OCI-LY1 (cell line): Measurements from ENCODE around the gene CBL.

ENCODE experiments used
- H2AFZ ChIP-seq: fragments of 200-600 bp; sonication (generic), shearing (Covaris generic); 2 replicates; pipeline ENCODE4 v1.6.0; 2014; ENCODE audit warnings: antibody characterized with exemption, mild to moderate bottlenecking, low read length
- H3F3A ChIP-seq: fragments of 200-600 bp; sonication (generic), shearing (Covaris generic); 2 replicates; pipeline ENCODE4 v1.6.0; 2014; ENCODE audit warnings: mild to moderate bottlenecking, antibody characterized with exemption, low read length, moderate library complexity; ENCODE audit not compliant: insufficient read depth
- H3K27ac ChIP-seq: fragments of 200-600 bp; sonication (generic); 2 replicates; pipeline ENCODE4 v1.5.1; 2014; ENCODE audit warnings: low read length, mixed run types, mild to moderate bottlenecking, low read depth; ENCODE audit not compliant: poor library complexity, severe bottlenecking
- H3K27me3 ChIP-seq: fragments of 200-600 bp; sonication (generic); 2 replicates; pipeline ENCODE4 v1.6.0; 2014; ENCODE audit warnings: antibody characterized with exemption, mild to moderate bottlenecking, low read length, moderate library complexity; ENCODE audit not compliant: insufficient read depth
- H3K36me3 ChIP-seq: fragments of 200-600 bp; sonication (generic); 2 replicates; pipeline ENCODE4 v1.6.1; 2014; ENCODE audit warnings: mild to moderate bottlenecking, antibody characterized with exemption, low read length, moderate library complexity, mixed read lengths; ENCODE audit not compliant: insufficient read depth
- H3K4me1 ChIP-seq: fragments of 200-600 bp; sonication (generic); 2 replicates; pipeline ENCODE4 v1.5.1; 2014; ENCODE audit warnings: mild to moderate bottlenecking, low read length, moderate library complexity; ENCODE audit not compliant: insufficient read depth, severe bottlenecking
- H3K4me2 ChIP-seq: fragments of 200-600 bp; sonication (generic), shearing (Covaris generic); 2 replicates; pipeline ENCODE4 v1.6.1; 2014; ENCODE audit warnings: low read length
- H3K4me3 ChIP-seq: fragments of 200-600 bp; sonication (generic); 2 replicates; pipeline ENCODE4 v1.5.1; 2014; ENCODE audit warnings: low read length, low read depth, mild to moderate bottlenecking, mixed read lengths; ENCODE audit not compliant: poor library complexity, severe bottlenecking
- H3K79me2 ChIP-seq: fragments of 200-600 bp; shearing (Covaris generic); 2 replicates; pipeline ENCODE4 v1.6.1; 2016; ENCODE audit warnings: mixed run types, low read length, mixed read lengths; ENCODE audit not compliant: insufficient read depth
- H3K9ac ChIP-seq: fragments of 200-600 bp; sonication (generic), shearing (Covaris generic); 2 replicates; pipeline ENCODE4 v1.6.1; 2014; ENCODE audit warnings: mild to moderate bottlenecking, low read length, mixed read lengths
- H3K9me2 ChIP-seq: fragments of 200-600 bp; sonication (generic), shearing (Covaris generic); 2 replicates; pipeline ENCODE4 v1.6.1; 2014; ENCODE audit warnings: low read depth, mild to moderate bottlenecking, low read length, mixed read lengths
- H3K9me3 ChIP-seq: fragments of 200-600 bp; shearing (Covaris generic); 2 replicates; pipeline ENCODE4 v1.6.1; 2014; ENCODE audit warnings: low read length, mixed read lengths
- H4K20me1 ChIP-seq: fragments of 200-600 bp; sonication (generic), shearing (Covaris generic); 2 replicates; pipeline ENCODE4 v1.6.0; 2016; ENCODE audit warnings: mild to moderate bottlenecking, low read length; ENCODE audit not compliant: insufficient read depth
- CTCF ChIP-seq: fragments of 200-600 bp; sonication (generic), shearing (Covaris generic); IDR thresholded peaks from 2 replicates; pipeline ENCODE4 v1.5.1; 2017; ENCODE audit warnings: mild to moderate bottlenecking, antibody characterized with exemption, low read length, moderate library complexity, mixed read lengths
- EZH2 ChIP-seq: fragments of 200-600 bp; sonication (generic), shearing (Covaris generic); IDR thresholded peaks from 2 replicates; pipeline ENCODE4 v1.8.0; 2017; ENCODE audit warnings: borderline replicate concordance, mixed run types, mild to moderate bottlenecking, antibody characterized with exemption, low read length, moderate library complexity, mixed read lengths

The CBL gene

GRCh38 chr11:119297938-119298337 is 91.8 kb downstream of the CBL start:
- no peaks in the 10 kb centered on the region for H4K20me1 ChIP-seq
- no peak overlapping the region for H3K27ac ChIP-seq
- no peak overlapping the region for H3K9ac ChIP-seq
- H3K4me3 ChIP-seq = no peak overlapping the region
- no peaks in the 10 kb centered on the region for H3K4me1 ChIP-seq
- H3K9me2 ChIP-seq = no peaks in the 10 kb centered on the region
- H3K36me3 ChIP-seq = peaks cover 69% of the 10 kb centered on the region
- H3K27me3 ChIP-seq = no peaks in the 10 kb centered on the region
- TF ChIP-seq CTCF = no peak
- TF ChIP-seq EZH2 = no peak
- H3K79me2 ChIP-seq = no peaks in the 10 kb centered on the region
- H3K4me2 ChIP-seq = no peak overlapping the region
- no peaks in the 10 kb centered on the region for H3F3A ChIP-seq
- H3K9me3 ChIP-seq = no peaks in the 10 kb centered on the region
- H2AFZ ChIP-seq = no peak overlapping the region

- Histone ChIP-seq H2AFZ (no peak overlapping the region), H3K4me2 (no peak overlapping the region), H3K36me3 (peaks cover 77% of the 10 kb centered on the region), H3K4me3 (no peak overlapping the region), H4K20me1 (no peaks in the 10 kb centered on the region), H3K9ac (no peak overlapping the region), H3K27me3 (no peaks in the 10 kb centered on the region), H3K27ac (no peak overlapping the region), H3K79me2 (no peaks in the 10 kb centered on the region), H3F3A (no peaks in the 10 kb centered on the region), H3K9me3 (no peaks in the 10 kb centered on the region), H3K4me1 (no peaks in the 10 kb centered on the region), H3K9me2 (no peaks in the 10 kb centered on the region)
- no peak for TF ChIP-seq EZH2
- no peak for TF ChIP-seq CTCF
Observed at GRCh38 chr11:119298726-119299125, 92.6 kb downstream of the CBL start.

- no peak overlapping the region for H3K4me3 ChIP-seq
- H3K27me3 ChIP-seq = no peaks in the 10 kb centered on the region
- H3K9ac ChIP-seq = no peak overlapping the region
- H3K9me2 ChIP-seq = no peaks in the 10 kb centered on the region
- H3K79me2 ChIP-seq = no peaks in the 10 kb centered on the region
- TF ChIP-seq EZH2 = no peak
- TF ChIP-seq CTCF = no peak
- H4K20me1 ChIP-seq = no peaks in the 10 kb centered on the region
- H3K9me3 ChIP-seq = no peaks in the 10 kb centered on the region
- no peaks in the 10 kb centered on the region for H3F3A ChIP-seq
- no peak overlapping the region for H2AFZ ChIP-seq
- no peak overlapping the region for H3K4me2 ChIP-seq
- no peaks in the 10 kb centered on the region for H3K4me1 ChIP-seq
- H3K36me3 ChIP-seq = peaks cover 83% of the 10 kb centered on the region
- no peak overlapping the region for H3K27ac ChIP-seq
Observed at GRCh38 chr11:119299416-119299815, 93.3 kb downstream of the CBL start.
